Hepatocyte (in vitro differentiated cells): ENCODE data around the gene NOP56.

Experiments used
- EZH2 ChIP-seq: fragments of 200-600 bp; sonication (generic); IDR thresholded peaks from 2 replicates; pipeline ENCODE4 v1.6.1; 2016; ENCODE audit warnings: antibody characterized with exemption, mild to moderate bottlenecking, borderline replicate concordance
- TF ChIP-seq, protein P1 (sequence below): fragments of 200-600 bp; sonication (generic); IDR thresholded peaks from 2 replicates; pipeline ENCODE4 v1.5.1; 2016; ENCODE audit warnings: antibody characterized with exemption, mild to moderate bottlenecking; ENCODE audit not compliant: poor library complexity

DNA sequence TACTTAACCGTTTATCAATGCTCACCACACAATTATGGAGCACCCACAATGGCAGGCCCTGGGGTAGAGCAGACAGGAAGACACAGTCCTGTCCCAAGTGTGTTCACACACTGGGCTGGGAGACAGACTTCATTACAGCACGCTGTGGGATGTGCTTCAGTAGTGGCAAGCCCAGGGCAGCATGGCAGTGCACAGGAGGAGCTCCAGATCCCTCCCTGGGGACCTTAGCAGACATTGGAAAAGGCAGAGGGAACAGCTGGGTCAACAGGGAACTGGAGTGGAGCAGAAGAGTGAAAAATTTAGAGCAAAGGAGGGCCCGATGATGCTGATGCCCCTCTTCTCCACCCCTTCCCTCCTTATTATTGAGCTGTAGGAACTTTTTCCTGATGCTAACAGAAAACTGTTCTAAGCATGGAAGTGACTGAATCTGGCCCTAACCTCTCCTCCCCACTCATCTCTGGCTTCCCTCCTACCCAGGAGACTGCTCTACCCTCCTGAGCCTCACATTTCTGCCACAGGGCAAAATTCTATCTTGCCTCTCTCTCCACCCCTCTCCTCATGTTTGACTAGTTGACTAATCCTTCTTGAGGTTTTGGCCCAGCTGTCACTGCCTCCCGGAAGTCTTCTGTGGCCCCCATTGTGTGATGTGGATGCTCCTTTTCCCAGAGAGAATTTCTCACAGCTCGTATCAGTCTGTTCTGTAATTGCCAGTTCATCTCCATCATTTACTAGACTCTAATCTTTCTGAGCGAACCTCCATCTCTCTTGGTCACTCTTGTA, 41.3 kb upstream of the NOP56 start:
- TF ChIP-seq, protein P1, sequence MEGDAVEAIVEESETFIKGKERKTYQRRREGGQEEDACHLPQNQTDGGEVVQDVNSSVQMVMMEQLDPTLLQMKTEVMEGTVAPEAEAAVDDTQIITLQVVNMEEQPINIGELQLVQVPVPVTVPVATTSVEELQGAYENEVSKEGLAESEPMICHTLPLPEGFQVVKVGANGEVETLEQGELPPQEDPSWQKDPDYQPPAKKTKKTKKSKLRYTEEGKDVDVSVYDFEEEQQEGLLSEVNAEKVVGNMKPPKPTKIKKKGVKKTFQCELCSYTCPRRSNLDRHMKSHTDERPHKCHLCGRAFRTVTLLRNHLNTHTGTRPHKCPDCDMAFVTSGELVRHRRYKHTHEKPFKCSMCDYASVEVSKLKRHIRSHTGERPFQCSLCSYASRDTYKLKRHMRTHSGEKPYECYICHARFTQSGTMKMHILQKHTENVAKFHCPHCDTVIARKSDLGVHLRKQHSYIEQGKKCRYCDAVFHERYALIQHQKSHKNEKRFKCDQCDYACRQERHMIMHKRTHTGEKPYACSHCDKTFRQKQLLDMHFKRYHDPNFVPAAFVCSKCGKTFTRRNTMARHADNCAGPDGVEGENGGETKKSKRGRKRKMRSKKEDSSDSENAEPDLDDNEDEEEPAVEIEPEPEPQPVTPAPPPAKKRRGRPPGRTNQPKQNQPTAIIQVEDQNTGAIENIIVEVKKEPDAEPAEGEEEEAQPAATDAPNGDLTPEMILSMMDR: no peak
- no peak for TF ChIP-seq EZH2
